IMR-90 (cell line): ENCODE data around the gene EID3. TPM values are rescaled to one million over a fixed set of nuclear protein-coding genes. Genes with fewer than 3 reads are reported as not detected.

Source experiments
- ATAC-seq: fragments of 200-7000 bp; cut with Tn5 transposase; 2 replicates; pipeline ENCODE4 v1.9.1; 2020; ENCODE audit warnings: low read depth, mild to moderate bottlenecking, moderate library complexity
- Bru-seq: library from RNA; stranded (reverse); fragments of 400-500 nt; gene quantifications from one replicate; lab custom pipeline; 2021; lab: Mats Ljungman, UMichigan
- BruChase-seq, 2 experiments: library from RNA; stranded (reverse); fragments of 400-500 nt; gene quantifications; one replicate each; lab custom pipeline; 2021; lab: Mats Ljungman, UMichigan
- BruUV-seq: library from RNA; stranded (reverse); fragments of 400-500 nt; replicated peaks from 2 replicates; lab custom pipeline; 2021; lab: Mats Ljungman, UMichigan
- CTCF ChIA-PET: fragments of 300-600 bp; formaldehyde crosslinking; extraction: SDS; loops from one replicate; lab custom pipeline; 2021; ENCODE audit warnings: antibody characterized with exemption; lab: Yijun Ruan, JAX
- POLR2A ChIA-PET: fragments of 300-600 bp; sonication (Branson Sonifier 250); formaldehyde crosslinking; loops from one replicate; lab custom pipeline; 2022; ENCODE audit warnings: antibody characterized with exemption; ENCODE audit not compliant: unreplicated experiment; lab: Charles Lee
- DNase-seq: peaks from one replicate; pipeline ENCODE4 v3.0.0; 2013
- H2AFZ ChIP-seq: replicated peaks from 2 replicates; pipeline ENCODE3; 2013; ENCODE audit warnings: low read length, mild to moderate bottlenecking; ENCODE audit not compliant: poor library complexity
- H2AK5ac ChIP-seq: 2 replicates; pipeline ENCODE4 v1.6.1; 2013; ENCODE audit warnings: low read depth, low read length, inconsistent platforms
- H2AK9ac ChIP-seq: replicated peaks from 2 replicates; pipeline ENCODE3; 2013; ENCODE audit warnings: mild to moderate bottlenecking, low read depth, low read length, moderate library complexity; ENCODE audit not compliant: poor library complexity
- H2BK120ac ChIP-seq: 2 replicates; pipeline ENCODE4 v1.6.1; 2013; ENCODE audit warnings: low read depth, low read length, inconsistent platforms
- H2BK15ac ChIP-seq: 3 replicates; pipeline ENCODE4 v1.6.1; 2013; ENCODE audit warnings: low read depth, low read length, inconsistent platforms
- H2BK20ac ChIP-seq: 2 replicates; pipeline ENCODE4 v1.6.1; 2013; ENCODE audit warnings: low read depth, mild to moderate bottlenecking, inconsistent platforms, low read length, moderate library complexity
- H2BK5ac ChIP-seq: 2 replicates; pipeline ENCODE4 v1.6.1; 2013; ENCODE audit warnings: mild to moderate bottlenecking, low read depth, low read length, inconsistent platforms; ENCODE audit not compliant: poor library complexity, severe bottlenecking
- H3K14ac ChIP-seq: replicated peaks from 2 replicates; pipeline ENCODE4 v1.6.1; 2013; ENCODE audit warnings: low read depth, low read length, inconsistent platforms
- H3K18ac ChIP-seq: 2 replicates; pipeline ENCODE4 v1.6.1; 2013; ENCODE audit warnings: low read depth, low read length, control low read depth
- H3K23ac ChIP-seq: 2 replicates; pipeline ENCODE4 v1.6.1; 2013; ENCODE audit warnings: low read depth, low read length, inconsistent platforms
- H3K27ac ChIP-seq: 2 replicates; pipeline ENCODE4 v1.5.1; 2013; ENCODE audit warnings: mild to moderate bottlenecking, control low read depth, low read length; ENCODE audit not compliant: insufficient read depth
- H3K27me3 ChIP-seq: 2 replicates; pipeline ENCODE4 v1.6.1; 2013; ENCODE audit warnings: low read length; ENCODE audit not compliant: control insufficient read depth, insufficient read depth
- H3K36me3 ChIP-seq: 2 replicates; pipeline ENCODE4 v1.6.1; 2013; ENCODE audit warnings: low read length, mixed read lengths; ENCODE audit not compliant: control insufficient read depth, insufficient read depth
- H3K4ac ChIP-seq: 2 replicates; pipeline ENCODE4 v1.6.1; 2013; ENCODE audit warnings: low read depth, low read length, inconsistent platforms
- H3K4me1 ChIP-seq: 2 replicates; pipeline ENCODE4 v1.6.1; 2013; ENCODE audit warnings: low read length, mixed read lengths; ENCODE audit not compliant: control insufficient read depth, insufficient read depth
- H3K4me2 ChIP-seq: 2 replicates; pipeline ENCODE4 v1.6.1; 2013; ENCODE audit warnings: low read depth, mild to moderate bottlenecking, control low read depth, low read length, moderate library complexity
- H3K4me3 ChIP-seq: 2 replicates; pipeline ENCODE4 v1.5.1; 2013; ENCODE audit warnings: low read depth, mild to moderate bottlenecking, control low read depth, low read length, moderate library complexity; ENCODE audit not compliant: insufficient read depth
- H3K56ac ChIP-seq: 2 replicates; pipeline ENCODE4 v1.6.1; 2013; ENCODE audit warnings: low read length, inconsistent platforms; ENCODE audit not compliant: insufficient read depth; ENCODE audit errors: extremely low read depth
- H3K79me1 ChIP-seq, 2 experiments: 2 replicates each; pipeline ENCODE4 v1.6.1; 2013; ENCODE audit warnings: low read length in 2 of 2, inconsistent platforms in 1 of 2, low read depth in 1 of 2
- H3K9ac ChIP-seq: 2 replicates; pipeline ENCODE4 v1.6.1; 2013; ENCODE audit warnings: low read depth, low read length, control low read depth
- H3K9me1 ChIP-seq: 2 replicates; pipeline ENCODE4 v1.6.1; 2013; ENCODE audit warnings: low read length, inconsistent platforms; ENCODE audit not compliant: insufficient read depth
- H3K9me3 ChIP-seq: 2 replicates; pipeline ENCODE4 v1.6.1; 2013; ENCODE audit warnings: low read length; ENCODE audit not compliant: control insufficient read depth, insufficient read depth
- H4K20me1 ChIP-seq: 2 replicates; pipeline ENCODE4 v1.6.1; 2013; ENCODE audit warnings: low read length, inconsistent platforms; ENCODE audit not compliant: insufficient read depth
- H4K5ac ChIP-seq: 2 replicates; pipeline ENCODE4 v1.6.1; 2013; ENCODE audit warnings: mild to moderate bottlenecking, low read depth, low read length, control low read depth
- H4K8ac ChIP-seq, 2 experiments: 2 replicates each; pipeline ENCODE4 v1.6.1; 2013; ENCODE audit warnings: low read depth in 2 of 2, low read length in 2 of 2, control low read depth in 1 of 2, inconsistent platforms in 1 of 2
- H4K91ac ChIP-seq: 2 replicates; pipeline ENCODE4 v1.6.1; 2013; ENCODE audit warnings: low read depth, low read length, inconsistent platforms; ENCODE audit not compliant: insufficient read depth
- BHLHE40 ChIP-seq: fragments of 150-350 bp; IDR thresholded peaks from 2 replicates; pipeline ENCODE4 v1.6.1; 2016; ENCODE audit warnings: mild to moderate bottlenecking, low read depth, low read length
- CHD1 ChIP-seq: IDR thresholded peaks from 2 replicates; pipeline ENCODE4 v1.6.1; 2012; ENCODE audit warnings: low read depth, low read length, improper control_type of control experiment
- CTCF ChIP-seq: conservative IDR thresholded peaks from 2 replicates; pipeline ENCODE4 v1.5.1; 2012; ENCODE audit warnings: mild to moderate bottlenecking, low read depth, low read length, improper control_type of control experiment
- ELK1 ChIP-seq: fragments of 150-350 bp; IDR thresholded peaks from 2 replicates; pipeline ENCODE4 v1.6.1; 2016; ENCODE audit warnings: low read depth, mild to moderate bottlenecking, low read length, moderate library complexity, borderline replicate concordance
- FOS ChIP-seq: fragments of 150-350 bp; IDR thresholded peaks from 2 replicates; pipeline ENCODE4 v1.6.1; 2016; ENCODE audit warnings: low read depth, low read length
- MAFK ChIP-seq: IDR thresholded peaks from 2 replicates; pipeline ENCODE4 v1.6.1; 2012; ENCODE audit warnings: low read depth, low read length, improper control_type of control experiment
- MAZ ChIP-seq: IDR thresholded peaks from 2 replicates; pipeline ENCODE4 v1.6.1; 2012; ENCODE audit warnings: low read depth, mild to moderate bottlenecking, low read length, improper control_type of control experiment, moderate library complexity, borderline replicate concordance
- MXI1 ChIP-seq: IDR thresholded peaks from 2 replicates; pipeline ENCODE4 v1.6.1; 2012; ENCODE audit warnings: low read depth, mild to moderate bottlenecking, low read length, moderate library complexity, borderline replicate concordance
- NFE2L2 ChIP-seq: fragments of 150-350 bp; IDR thresholded peaks from 2 replicates; pipeline ENCODE4 v1.6.1; 2016; ENCODE audit warnings: low read depth, mild to moderate bottlenecking, low read length
- POLR2A ChIP-seq: IDR thresholded peaks from 2 replicates; pipeline ENCODE4 v1.6.1; 2012; ENCODE audit warnings: mild to moderate bottlenecking, low read depth, low read length
- RAD21 ChIP-seq: IDR thresholded peaks from 2 replicates; pipeline ENCODE4 v1.6.1; 2012; ENCODE audit warnings: low read length, improper control_type of control experiment
- RCOR1 ChIP-seq: IDR thresholded peaks from 2 replicates; pipeline ENCODE4 v1.6.1; 2012; ENCODE audit warnings: mild to moderate bottlenecking, low read length, improper control_type of control experiment; ENCODE audit not compliant: insufficient replicate concordance
- RFX5 ChIP-seq: IDR thresholded peaks from 2 replicates; pipeline ENCODE4 v1.8.0; 2012; ENCODE audit warnings: low read depth, mild to moderate bottlenecking, low read length, moderate library complexity
- SMC3 ChIP-seq: fragments of 150-350 bp; IDR thresholded peaks from 2 replicates; pipeline ENCODE4 v1.6.1; 2016; ENCODE audit warnings: low read depth, mild to moderate bottlenecking, antibody characterized with exemption, low read length, moderate library complexity
- WGBS, 2 experiments: methylation state at CpG; one replicate each; pipeline versions ENCODE4 v1.1.5 to v1.1.7; 2013; ENCODE audit warnings: missing lambda C conversion rate in 2 of 2; ENCODE audit not compliant: insufficient read length in 1 of 2; ENCODE audit errors: extremely low coverage in 2 of 2; 5-methylcytosine and 5-hydroxymethylcytosine counted together
- dilution Hi-C: fragments of 300-500 bp; cut with HindIII; formaldehyde crosslinking; loops from one replicate; pipeline ENCODE4 v1.14.3; 2018; ENCODE audit warnings: low sequenced_read_pairs; ENCODE audit not compliant: unreplicated experiment
- in situ Hi-C: fragments of 300-500 bp; cut with MboI; formaldehyde crosslinking; loops from 3 replicates; pipeline ENCODE4 v1.14.3; 2019; ENCODE audit warnings: low sequenced_read_pairs, inconsistent platforms, mixed read lengths
- intact Hi-C: fragments of 100-400 bp; cut with micrococcal nuclease; formaldehyde crosslinking; loops from 2 replicates; pipeline ENCODE4 v1.10.0; 2022
- long read RNA-seq: library from polyadenylated mRNA; unstranded; transcript quantifications from one replicate; pipeline ENCODE4 v2.0.0, GENCODE V29; 2021; ENCODE audit not compliant: unreplicated experiment
- polyA plus RNA-seq, 3 experiments: library from polyadenylated mRNA; depleted of rRNA; stranded (reverse); fragments of >200 nt; gene quantifications; 2 replicates each; pipeline ENCODE4 v1.2.3, GENCODE V29; 2012; ENCODE audit warnings: low replicate concordance in 1 of 3
- total RNA-seq: library from RNA; depleted of rRNA; stranded (reverse); fragments of >200 nt; gene quantifications from 2 replicates; pipeline ENCODE4 v1.2.3, GENCODE V29; 2012; rRNA removed

The EID3 gene
- 4.1 and 6.9 TPM in 2 replicates for total RNA-seq
- 2.0 and 2.2 TPM in 2 replicates for polyA plus RNA-seq (2012; rRNA removed)
- 0.48 and 0.92 TPM in 2 replicates for polyA plus RNA-seq (2012; cell fraction: cytosol; rRNA removed)
- 5.9 and 6.1 TPM in 2 replicates for polyA plus RNA-seq (2012; cell fraction: nucleus; rRNA removed; ENCODE audit: low replicate concordance)
- percentile 100 among the genes with signal in this experiment for Bru-seq, nascent RNA
- BruChase-seq, experiment 1, labeled RNA remaining after a 6-hour chase, result percentile 99 among the genes with signal in this experiment
- BruChase-seq, experiment 2, labeled RNA remaining after a 2-hour chase, result percentile 100 among the genes with signal in this experiment
- long read RNA-seq, result 0 reads

DNA sequence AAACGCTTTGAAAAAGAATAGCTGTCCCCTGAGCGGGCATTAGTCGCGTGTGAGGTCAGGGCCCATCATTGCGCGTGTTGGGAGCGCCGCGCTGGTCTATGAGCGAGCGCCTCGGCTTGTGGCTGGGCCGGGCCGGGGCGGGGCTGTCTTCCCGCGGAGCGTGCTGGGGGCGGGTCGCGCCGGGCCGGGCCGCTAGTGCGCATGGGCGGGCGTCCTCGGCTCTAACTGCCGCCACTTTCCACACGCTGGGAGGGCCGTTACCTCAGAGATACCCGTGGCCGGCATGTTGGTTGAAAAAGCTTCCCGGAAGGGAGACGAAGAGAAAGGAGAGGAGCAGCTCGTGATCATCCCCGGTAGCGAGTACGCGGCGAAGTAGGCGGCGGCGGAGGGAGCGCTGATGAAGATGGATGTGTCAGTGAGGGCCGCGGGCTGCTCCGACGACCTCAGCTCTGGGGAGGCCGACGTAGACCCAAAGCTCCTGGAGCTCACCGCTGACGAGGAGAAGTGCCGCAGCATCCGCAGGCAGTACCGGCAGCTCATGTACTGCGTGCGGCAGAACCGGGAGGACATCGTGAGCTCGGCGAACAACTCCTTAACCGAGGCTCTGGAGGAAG lies at the start of gene EID3:
EID3 (plus strand) TSS at position 202 of the 614 bp plus-strand sequence; CDS start at position 398, 196 bp downstream.
- no TSS peak for BruUV-seq
- Histone ChIP-seq H3K56ac (peak within 1 kb of the TSS; percentile 71; the same call in 1 of the 2 replicates), H2AK9ac (peak within 1 kb of the TSS; percentile 69), H4K91ac (no peak within 1 kb of the TSS), H3K4me2 (peak within 1 kb of the TSS; percentile 88), H3K4me3 (peak within 1 kb of the TSS; percentile 43), H3K27ac (peak within 1 kb of the TSS; percentile 82), H3K27me3 (no peaks in the 10 kb centered on the region), H4K8ac (peak within 1 kb of the TSS; percentile 20 to 58; a peak in 2 of 4 replicates), H2AFZ (peak within 1 kb of the TSS; percentile 81), H3K14ac (peak within 1 kb of the TSS; percentile 64), H2BK5ac (peak within 1 kb of the TSS; percentile 35), H2AK5ac (peak within 1 kb of the TSS; percentile 37), H3K9me3 (no peaks in the 10 kb centered on the region), H3K23ac (peak within 1 kb of the TSS; percentile 67), H3K4ac (peak within 1 kb of the TSS; percentile 22), H4K5ac (peak within 1 kb of the TSS; percentile 3; the same call in 1 of the 2 replicates), H3K9me1 (peaks cover 16% of the 10 kb centered on the region), H3K4me1 (peaks cover 27% of the 10 kb centered on the region; the same call in 1 of the 2 replicates), H3K9ac (peak within 1 kb of the TSS; percentile 70), H4K20me1 (peaks cover 99% of the 10 kb centered on the region), H2BK120ac (peak within 1 kb of the TSS; percentile 29; the same call in 1 of the 2 replicates), H2BK15ac (no peak within 1 kb of the TSS), H3K79me1 (peaks cover 0 to 59% of the 10 kb centered on the region in 2 experiments; a peak in 2 of 4 replicates), H2BK20ac (no peak within 1 kb of the TSS), H3K18ac (no peak within 1 kb of the TSS; the same call in 1 of the 2 replicates), H3K36me3 (peaks cover 21% of the 10 kb centered on the region)
- DNase-seq (peak; percentile 73), ATAC-seq (peak; percentile 92)
- in situ Hi-C loops, result no loop called here
- intact Hi-C loops, result no loop called here
- CTCF ChIA-PET, result no interaction called here
- 13% methylated on average over 29 of the region's 63 CpGs; no CpG with 5 or more reads in 1 of the 2 experiments for WGBS, 2 experiments
- POLR2A ChIA-PET, result interaction anchor here (1.1 kb wide), 1 partner anchor 17 kb away, joined by 4 read pairs; no protein-coding TSS in a partner anchor
- dilution Hi-C loops, result no loop called here
- no peak for TF ChIP-seq SMC3
- peak; percentile 77 for TF ChIP-seq MXI1
- TF ChIP-seq BHLHE40, result peak; percentile 91
- no peak for TF ChIP-seq MAFK
- no peak for TF ChIP-seq CTCF
- TF ChIP-seq CHD1, result peak; percentile 4; the same call in 1 of the 2 replicates
- no peak for TF ChIP-seq NFE2L2
- TF ChIP-seq FOS, result no peak
- no peak for TF ChIP-seq ELK1
- no peak for TF ChIP-seq RFX5
- TF ChIP-seq MAZ, result peak; percentile 92; the same call in 1 of the 2 replicates
- no peak for TF ChIP-seq RAD21
- peak; percentile 61; the same call in 1 of the 2 replicates for TF ChIP-seq POLR2A
- no peak for TF ChIP-seq RCOR1
